NCI-H146 (cell line): ENCODE measurements around the gene NUBP2.

ENCODE experiments used
- DNase-seq: peaks from one replicate; lab custom pipeline; 2025; lab: John Stamatoyannopoulos, UW

NUBP2 gene

DNA sequence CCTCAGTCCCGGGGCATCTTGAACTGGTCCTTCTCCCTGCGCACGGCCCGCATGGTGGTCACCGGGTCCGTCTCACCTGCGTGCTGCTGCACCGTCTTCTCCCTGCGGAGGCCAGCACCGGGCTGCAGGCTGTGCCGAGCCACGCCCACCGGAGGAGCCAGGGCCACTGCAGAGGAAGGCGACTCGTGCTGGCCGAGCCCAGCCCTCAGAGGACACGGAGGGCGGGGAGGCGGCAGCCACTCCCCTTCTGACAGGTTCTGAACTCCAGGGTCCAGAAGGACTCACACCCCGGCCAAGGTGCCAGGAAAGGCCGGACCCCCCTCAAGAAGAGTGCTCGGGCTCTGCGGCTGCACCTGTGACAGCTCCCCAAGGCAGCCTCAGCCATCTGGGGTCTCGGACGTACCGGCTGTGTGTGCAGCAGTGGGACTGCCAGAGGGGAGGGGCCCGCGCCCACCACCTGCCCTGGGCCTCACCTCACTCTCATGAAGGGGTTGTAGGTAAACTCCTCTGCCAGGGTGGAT is 26.6 kb downstream of the NUBP2 start:
- DNase-seq: no peak

DNA sequence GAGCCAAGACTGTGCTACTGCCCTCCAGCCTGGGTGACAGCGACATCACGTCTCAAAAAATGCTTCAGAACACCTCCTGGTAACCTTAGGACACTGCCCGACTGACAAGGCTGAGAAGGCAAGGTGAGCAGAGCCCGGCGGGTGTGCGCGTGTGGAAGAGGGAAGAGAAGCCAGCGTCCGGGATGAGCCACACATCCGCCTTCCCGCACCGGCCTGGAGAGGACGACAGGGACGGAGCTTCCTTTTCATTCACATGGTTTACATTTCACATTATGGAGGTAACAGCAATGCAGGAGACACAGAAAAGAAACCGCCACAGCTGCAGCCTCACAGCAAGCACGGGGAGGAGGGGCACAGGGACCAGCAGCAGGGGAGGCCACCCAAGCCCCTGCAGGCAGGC is 27.3 kb downstream of the NUBP2 start:
- no peak for DNase-seq

DNA sequence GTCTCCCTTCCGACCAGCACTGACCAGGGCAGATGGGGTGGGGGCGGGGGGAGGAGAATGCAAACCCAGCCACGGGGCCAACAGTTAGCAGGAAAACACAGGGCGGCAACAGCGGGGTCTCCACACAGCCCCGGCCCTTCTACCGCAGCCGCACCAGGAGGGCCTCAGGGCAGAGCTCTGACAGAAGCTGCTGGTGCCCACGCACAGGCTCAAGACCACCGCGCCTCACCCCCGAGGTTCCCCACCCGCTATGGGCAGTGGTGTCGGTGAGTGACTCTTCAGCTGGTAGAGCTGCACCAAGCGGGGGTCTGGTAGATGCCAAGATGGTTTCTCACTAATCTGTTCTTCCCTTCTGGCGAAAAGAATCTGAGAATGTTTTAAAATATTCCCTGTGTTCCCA is 27.8 kb downstream of the NUBP2 start:
- no peak for DNase-seq

DNA sequence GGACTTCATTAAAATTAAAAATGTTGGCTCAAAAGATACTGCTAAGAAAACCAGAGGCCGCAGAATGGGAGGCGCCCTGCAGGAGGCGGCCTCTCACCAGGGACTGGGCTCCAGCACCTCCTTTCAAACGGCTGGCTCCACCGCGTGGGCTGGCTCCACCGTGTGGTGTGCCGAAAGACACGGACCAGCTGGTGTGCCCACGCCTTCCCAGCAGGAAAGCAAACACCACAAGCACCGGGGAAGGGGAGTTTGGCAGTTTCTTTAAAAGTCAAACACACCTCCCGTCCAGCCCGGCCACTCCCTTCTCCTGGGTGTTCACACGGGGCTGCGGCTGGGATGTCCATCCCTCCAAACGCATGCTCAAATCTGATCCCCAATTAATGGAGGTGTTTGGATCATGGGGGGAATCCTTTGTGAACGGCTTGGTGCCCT is 30.0 kb downstream of the NUBP2 start:
- peak; percentile 90 for DNase-seq

DNA sequence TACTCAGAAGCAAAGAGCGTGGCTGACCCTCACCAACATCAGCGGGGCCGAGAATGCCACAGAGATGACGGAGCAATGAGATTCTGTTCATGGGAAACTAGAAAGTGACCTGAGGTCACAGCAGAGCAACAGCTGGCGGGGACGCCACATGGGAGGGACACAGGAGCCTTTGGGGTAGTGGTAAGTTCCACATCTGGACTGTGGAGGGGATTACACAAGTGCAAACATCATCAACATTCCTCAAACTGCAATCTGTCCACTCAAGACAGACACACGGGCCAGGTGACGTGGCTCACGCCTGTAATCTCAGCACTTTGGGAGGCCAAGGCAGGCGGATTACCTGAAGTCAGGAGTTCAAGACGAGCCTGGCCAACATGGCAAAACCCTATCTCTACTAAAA is 32.7 kb downstream of the NUBP2 start:
- DNase-seq: no peak

DNA sequence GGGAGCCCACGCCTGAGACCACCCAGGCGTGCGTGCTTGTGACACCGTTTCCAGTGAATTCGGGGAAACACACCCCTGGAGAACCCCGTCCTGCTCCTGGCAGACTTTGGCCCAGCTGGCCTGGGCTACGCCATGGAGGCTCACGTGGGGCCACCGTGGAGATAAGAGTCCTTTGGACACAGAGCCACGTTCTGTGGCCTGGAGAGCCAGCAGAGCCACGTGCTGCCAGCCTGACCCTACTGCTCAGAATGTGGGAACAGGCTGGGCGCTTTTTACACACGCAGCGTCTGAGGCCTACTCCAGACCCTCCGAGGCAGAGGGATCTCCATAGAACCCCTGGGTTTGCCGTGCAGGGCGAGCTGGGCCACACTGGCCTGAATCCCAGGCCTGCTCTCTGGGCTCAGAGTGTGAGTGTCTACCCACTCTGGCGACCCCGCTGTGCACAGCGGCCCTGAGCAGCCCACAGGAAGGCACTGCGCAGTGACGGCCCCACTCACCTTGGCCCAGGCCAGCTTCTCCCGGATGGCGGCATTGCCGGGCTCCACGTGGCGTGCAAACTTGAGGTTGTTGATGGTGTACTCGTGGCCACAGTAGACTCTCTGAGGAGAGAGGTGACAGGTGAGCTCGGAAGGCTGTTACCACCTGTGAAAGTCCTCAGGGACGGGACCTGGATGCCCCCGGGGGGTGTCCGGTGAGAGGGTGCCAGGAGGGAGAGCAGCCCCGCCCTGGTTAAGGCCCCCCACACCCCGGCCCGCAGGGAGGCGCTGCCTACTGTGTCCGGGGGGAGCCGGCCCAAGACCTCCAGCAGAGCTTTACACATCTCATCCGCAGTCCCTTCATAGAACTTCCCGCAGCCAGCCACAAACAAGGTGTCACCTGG is 33.9 kb downstream of the NUBP2 start:
- DNase-seq: no peak

DNA sequence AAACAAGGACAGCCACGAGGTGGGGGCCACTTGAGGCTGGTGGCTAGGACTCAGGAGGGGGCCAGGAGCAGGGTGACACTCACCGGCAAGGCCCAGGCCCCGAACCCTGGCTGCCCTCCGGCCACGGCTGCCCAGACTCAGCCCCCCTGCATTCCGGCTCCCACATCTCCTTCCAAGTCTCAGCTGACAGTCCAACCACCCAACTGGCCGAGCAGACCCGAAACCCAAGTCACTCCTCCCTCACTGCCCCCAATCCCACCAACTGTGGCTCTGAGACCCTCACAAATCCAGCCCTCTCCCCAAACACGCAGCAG is 34.5 kb downstream of the NUBP2 start:
- no peak for DNase-seq

DNA sequence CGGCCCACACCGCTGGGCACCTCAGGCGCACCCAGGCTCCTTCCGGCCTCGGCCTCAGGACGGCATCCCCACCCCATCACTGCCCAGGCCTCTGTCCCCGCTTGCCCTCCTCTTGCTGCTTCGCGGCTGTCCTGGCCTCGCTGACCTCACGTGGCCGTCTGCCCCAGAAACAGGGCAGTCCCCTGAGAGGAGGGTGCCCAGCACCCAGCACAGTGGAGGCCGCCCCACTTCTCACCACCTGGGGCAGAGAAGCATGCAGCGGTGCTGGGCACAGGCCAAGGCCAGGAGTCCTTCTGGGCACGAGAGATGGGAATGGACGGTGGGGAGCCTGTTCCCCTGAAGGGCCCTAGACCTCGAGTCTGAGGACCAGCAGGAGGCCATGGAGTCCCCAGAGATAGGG is 35.0 kb downstream of the NUBP2 start:
- DNase-seq: no peak

DNA sequence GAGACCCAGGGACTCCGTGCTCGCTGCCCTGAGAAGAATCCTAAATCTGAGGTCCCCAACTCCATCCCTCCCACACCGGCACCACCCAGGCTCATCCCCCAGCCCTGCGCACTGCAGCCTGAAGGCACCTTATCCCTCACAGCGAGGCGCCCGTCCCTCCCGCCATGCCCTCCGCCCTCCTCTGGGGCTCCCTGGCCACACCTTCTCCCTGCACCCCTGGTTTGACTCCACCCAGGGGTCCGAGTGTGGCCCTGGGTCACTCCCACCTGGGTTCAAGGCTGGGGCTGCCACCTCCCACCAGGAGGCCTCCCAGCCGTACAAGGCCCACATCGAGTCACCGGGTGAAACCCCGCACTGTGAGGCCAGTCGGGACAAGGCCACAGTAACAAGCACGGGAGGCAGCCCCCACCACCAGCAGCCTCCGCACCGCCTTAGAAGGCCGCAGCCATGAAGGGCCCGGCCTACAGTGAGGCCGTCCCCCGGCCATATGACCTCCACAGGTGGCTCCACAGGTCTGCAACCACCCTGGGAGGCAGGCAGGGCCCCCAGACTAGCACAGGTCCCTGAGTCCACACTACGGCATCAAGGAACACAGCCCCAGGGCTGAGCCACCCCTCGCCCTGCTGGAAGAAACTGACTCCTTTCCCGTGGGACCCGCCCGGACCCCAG is 35.6 kb downstream of the NUBP2 start:
- no peak for DNase-seq

DNA sequence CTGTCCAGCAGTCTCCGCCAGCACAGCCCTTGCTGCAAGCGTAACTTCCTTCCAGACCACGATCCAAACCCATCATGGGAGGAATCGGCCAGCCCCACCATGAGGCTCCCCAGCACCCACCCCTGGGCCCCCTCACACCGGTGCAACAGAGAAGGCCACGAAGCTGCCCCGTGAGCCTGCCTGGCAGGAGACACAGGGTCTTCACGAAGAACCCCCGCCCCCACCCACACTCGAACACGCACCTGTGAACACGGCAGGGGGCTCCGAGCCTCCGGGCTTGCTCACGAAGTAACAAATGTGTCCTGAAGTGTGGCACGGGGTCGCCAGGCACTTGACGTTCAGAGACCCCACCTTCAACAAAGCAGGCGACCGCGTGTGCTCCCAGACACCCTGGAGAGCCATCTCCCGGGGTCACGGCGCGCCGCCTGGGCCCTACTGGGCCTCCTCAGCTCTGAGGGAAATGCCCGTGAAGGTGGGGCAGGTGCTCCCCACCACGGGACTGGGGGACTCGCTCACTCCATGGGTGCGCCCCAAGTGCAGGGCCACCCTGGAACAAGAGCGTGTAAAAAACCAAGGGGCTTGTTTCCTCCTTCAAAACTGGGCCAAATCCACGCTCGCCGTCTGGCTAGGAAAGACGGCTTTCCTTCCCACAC is 36.2 kb downstream of the NUBP2 start:
- DNase-seq: no peak

DNA sequence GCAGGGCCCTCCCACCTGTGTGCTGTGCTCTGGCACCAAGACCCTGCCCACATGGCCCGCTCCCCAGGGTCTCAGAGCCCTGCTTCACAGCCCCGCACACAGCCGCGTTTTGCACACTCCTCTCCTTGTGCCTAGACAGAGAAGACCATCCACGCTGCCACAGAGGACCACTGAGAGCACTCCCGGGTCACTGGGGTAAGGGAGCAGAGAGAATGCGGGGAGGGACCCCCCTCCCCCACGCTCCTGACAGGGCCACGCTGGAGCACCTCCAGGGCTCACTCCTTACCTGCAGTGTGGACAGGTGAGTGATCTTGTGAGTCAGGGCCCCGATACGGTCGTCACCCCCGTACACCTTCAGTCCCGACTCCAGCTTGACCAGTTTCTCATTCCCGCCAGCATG is 36.9 kb downstream of the NUBP2 start:
- DNase-seq: no peak

DNA sequence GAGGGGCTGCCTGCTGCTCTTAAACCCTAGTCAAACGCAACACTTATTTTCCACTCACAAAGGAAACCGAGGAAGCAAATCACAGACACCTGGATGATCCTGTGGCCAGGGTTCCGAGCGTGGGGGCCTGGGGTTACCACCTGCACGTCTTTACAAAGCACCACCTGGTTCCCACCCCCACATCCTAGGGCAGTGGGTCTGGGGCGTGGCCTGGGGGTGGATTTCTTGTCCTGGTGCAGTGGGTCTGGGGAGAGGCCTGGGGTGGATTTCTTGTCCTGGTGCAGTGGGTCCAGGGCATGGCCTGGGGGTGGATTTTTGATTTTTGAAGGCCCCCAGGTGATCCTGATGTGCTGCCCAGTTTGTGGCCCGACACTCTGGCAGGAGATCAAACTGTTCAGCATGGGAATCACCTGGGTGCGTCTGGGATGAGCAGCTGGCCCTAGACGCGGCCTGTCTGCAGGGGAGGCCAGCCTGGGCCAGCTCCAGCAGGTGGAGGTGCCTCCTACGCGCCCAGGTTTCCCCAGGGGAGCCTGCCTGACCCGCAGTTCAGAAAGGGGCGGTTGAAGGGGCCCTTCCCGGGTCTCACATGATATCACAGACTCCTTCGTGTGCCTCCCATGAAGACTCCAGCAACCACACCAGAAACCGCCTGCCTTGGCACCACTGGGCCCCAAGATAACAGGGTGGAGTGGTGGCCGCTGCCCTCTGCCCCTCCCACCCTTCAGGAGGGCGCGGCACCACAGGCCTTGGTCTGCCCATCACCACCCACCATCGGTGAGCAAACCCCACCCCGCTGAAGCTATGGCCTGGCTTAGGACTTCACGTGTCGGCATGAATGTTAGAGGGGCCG is 37.6 kb downstream of the NUBP2 start:
- DNase-seq: no peak

DNA sequence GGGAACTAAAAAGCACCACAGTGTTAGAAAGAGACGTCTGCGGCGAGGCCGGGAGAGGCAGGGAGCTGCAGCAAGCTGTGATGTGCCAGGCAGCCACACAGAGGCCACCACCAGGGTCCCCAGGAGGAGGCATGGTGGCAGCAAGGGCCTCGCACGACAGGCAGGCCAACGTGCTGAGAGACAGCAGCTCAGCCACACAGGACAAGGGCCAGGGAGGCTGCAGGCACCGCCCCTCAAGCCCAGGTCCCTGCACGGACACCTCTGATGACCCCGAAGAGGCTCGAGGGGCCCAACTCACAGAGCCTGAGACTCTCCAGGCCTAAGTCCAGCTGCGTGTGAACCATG is 38.2 kb downstream of the NUBP2 start:
- no peak for DNase-seq

DNA sequence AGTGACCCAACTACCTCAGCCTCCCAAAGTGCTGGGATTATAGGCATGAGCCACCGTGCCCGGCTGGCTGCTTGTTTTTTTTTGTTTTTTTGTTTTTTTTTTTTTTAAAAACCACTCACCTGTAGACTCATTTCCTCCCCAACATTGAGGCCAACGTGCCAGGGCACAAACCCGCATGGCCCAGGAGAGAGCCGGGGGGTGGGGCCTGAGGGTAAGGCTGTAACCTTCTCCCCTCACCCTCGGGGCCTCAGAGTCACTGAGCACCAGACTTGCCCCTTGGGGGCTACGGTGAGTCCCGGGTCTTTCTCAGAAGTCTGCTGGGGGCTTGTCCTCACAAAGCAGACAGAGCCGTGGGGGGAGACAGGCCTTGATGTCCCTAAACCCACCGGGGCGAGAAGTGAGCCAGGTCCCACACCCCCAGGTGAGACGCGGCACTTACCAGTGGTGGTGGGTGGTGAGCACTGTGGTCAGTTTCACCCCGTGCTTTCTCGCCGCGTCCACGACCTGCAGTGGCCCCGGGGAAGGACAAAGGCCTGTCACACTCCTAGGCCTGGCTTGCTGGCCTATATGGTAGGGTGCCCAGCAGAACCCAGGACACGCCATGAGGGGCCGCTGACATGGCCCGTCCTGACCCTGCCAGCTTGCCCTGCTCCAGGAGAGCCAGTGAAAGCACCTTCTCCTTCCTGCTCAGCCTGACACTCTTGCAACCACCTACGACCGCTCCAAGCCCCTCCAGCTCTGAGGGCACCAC is 39.3 kb downstream of the NUBP2 start:
- DNase-seq: no peak

DNA sequence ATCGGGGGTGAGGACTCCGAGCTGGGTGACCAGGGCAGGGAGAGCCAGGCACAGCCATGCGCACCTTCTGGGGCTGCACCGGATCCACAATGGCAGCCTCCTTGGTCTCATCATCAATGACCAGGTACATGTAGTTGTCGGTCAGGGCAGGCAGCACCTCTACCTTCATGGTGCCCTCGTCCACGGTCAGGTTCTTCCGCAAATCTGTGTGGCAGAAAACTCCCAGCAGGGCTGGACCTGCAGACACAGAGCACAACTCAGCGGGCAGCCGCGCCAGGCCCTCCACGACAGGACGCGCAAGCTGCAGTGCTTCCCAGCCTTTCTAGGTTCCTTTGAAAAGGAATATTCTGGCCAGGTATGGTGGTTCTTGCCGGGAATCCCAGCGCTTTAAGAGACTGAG is 40.0 kb downstream of the NUBP2 start:
- no peak for DNase-seq

DNA sequence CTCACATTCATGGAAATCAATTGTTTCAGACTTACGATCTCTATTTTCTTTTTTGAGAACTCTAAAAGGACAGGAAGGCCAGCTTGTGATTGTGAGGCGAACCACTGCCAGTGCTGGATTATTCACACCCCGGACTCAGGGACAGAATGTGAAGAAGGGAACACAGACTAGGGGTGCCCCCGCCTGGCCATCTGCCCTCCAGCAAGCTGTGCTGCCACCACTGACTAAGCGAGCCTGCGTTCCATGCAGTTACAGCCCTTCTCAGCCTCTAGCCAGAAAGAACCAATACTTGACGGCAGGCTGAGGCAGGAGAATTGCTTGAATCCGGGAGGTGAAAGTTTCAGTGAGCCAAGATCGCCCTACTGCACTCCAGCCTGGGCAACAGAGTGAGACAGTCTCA is 41.1 kb downstream of the NUBP2 start:
- no peak for DNase-seq

DNA sequence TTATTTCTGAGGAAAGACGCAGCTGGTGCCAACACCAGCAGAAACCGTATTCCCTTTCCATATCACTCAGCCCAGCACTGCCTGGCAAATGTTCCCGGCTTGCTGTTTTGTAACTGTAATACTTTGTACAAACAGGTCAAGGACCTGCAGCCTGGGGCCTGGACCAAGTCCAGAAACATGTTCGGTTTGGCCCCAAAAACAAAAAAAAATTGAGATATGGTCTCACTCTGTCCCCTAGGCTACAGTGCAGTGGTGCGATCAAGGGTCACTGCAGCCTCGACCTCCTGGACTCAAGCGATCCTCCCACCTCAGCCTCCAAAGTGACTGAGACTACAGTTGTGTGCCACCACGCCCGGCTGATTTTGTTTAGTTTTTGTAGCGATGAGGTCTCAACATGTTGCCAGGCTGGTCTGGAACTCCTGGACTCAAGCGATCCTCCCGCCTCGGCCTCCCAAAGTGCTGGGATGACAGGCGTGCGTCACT is 42.7 kb downstream of the NUBP2 start:
- DNase-seq: no peak

DNA sequence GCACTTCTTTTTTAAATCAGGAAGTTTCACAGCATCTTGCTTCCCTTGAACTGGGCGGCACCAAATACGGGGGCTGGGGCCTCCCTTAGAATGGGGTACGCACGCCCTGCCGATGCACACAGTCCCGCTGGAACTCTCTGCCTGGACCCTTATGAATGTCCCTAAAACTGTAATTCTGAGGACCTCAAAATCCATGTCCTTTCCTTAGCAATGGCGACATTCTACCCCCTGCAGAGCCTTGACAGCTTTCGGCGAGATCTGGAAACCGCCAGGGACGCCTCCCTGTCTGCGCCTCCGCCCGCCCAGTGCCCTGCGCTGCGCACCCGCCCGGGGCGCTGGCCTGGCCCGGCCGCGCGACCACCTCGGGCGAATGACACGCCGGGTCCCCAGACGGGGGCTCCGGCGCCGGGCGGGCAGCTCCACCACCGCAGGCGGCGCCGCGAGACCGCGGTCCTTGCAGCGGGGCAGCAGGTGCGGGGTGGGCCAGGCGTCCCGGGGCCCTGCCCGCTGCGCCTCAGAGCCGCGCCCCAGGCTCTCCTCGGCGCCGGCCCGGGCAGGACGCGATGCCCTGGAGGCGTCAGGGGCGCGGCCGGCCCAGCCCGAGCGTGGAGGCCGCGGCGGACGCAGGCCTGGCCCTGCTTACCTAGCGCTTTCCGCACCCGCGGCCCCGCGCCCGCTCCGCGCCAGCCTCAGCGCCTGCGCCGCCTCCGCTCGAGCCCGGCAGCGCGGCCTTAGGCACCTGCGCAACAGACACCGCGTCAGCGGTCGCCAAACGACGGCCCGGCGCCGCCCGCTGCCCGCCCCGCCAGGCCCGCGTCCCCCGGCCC is 43.3 kb downstream of the NUBP2 start:
- DNase-seq: peak; percentile 74

DNA sequence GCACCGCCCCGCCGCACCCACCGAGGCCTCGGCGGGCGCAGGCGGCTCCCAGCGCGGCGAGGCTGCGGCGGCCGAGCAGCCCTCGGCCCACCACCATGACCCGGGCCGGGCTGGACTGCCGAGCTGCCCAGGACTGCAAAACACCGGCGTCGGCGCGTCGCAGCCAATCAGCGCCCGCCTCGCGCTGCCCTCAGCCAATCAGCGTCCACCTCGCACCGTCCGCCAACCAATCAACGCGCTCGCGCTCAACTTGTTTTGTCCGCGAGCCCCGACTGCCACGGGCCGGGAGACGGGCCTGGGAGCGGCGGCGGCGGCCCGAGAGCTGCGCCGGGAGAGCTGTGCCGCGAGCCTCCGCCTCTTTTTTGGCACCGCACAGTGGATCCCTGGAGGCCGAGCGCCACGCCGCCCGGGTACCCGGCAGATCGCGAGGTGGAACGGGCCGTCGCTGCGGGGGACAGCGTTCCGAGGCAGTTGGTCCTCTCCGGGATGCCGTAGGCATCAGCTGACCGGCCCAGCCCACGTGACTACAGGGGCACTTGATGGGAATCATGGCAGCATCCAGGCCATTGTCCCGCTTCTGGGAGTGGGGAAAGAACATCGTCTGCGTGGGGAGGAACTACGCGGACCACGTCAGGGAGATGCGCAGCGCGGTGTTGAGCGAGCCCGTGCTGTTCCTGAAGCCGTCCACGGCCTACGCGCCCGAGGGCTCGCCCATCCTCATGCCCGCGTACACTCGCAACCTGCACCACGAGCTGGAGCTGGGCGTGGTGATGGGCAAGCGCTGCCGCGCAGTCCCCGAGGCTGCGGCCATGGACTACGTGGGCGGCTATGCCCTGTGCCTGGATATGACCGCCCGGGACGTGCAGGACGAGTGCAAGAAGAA is 44.2 kb downstream of the NUBP2 start, which contains the start of the genes FAHD1 and HAGH:
Gene FAHD1, plus strand, starts transcription at position 516 of the 883 bp plus-strand sequence. Its CDS starts 33 bp downstream, at position 549.
Gene HAGH, minus strand, starts transcription at position 135 of the 883 bp plus-strand sequence. Its CDS starts 38 bp downstream, at position 97.
- DNase-seq: peak; percentile 94
